Subcutaneous adipose tissue (tissue), 4 donors: Measurements from ENCODE around the gene H2AZ2. TPM values are rescaled to one million over a fixed set of nuclear protein-coding genes. Genes with fewer than 3 reads are reported as not detected.

Source experiments
- total RNA-seq, 4 donors: library from RNA; depleted of rRNA; stranded (reverse); fragments of >200 nt; gene quantifications; one replicate each; pipeline ENCODE4 v1.1.0, GENCODE V29; 2016
- TF ChIP-seq, protein P1 (sequence below): fragments of 450-650 bp; IDR thresholded peaks from one replicate; pipeline ENCODE4 v1.5.1; 2016; ENCODE audit warnings: low read depth, mild to moderate bottlenecking, control low read depth, antibody characterized with exemption, moderate library complexity

H2AZ2 gene
- total RNA-seq, 4 donors from 2014 or later, result 88.7 to 130 (median 96.4) TPM

GRCh38 chr7:44881066-44881600 is 33.2 kb upstream of the H2AZ2 start:
- TF ChIP-seq, protein P1, sequence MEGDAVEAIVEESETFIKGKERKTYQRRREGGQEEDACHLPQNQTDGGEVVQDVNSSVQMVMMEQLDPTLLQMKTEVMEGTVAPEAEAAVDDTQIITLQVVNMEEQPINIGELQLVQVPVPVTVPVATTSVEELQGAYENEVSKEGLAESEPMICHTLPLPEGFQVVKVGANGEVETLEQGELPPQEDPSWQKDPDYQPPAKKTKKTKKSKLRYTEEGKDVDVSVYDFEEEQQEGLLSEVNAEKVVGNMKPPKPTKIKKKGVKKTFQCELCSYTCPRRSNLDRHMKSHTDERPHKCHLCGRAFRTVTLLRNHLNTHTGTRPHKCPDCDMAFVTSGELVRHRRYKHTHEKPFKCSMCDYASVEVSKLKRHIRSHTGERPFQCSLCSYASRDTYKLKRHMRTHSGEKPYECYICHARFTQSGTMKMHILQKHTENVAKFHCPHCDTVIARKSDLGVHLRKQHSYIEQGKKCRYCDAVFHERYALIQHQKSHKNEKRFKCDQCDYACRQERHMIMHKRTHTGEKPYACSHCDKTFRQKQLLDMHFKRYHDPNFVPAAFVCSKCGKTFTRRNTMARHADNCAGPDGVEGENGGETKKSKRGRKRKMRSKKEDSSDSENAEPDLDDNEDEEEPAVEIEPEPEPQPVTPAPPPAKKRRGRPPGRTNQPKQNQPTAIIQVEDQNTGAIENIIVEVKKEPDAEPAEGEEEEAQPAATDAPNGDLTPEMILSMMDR, result no peak

DNA sequence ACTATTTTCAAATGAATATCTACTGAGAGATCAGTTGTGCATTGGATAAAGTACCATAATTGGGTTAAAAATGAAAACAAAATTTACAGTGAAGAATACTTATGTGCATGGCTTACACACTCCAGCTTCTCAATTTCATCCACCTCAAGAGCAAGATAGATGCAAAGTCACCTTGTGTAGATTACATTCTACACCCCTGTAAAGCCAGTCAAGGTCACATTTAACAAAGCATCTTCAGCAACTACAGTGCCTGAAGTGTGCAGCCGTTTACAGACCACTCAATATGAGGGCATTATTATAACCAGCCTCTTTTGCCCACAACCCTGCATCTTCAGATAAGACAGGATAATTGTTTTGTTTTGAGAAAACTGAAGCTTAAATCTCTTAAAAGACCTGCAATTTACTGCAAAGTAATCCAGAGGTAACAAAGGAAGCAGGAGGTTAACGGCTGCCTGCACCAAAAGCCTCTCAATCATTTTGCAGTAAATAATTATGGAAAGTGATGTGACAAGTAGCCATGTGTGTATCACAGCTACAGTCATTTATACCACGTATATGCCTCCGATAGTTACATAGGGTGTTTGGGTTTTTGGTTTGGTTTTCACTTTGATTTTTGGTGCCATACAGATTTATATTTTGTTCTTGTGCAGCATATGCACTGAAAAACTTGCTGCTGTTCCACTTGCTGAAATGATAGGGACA is 32.6 kb upstream of the H2AZ2 start:
- TF ChIP-seq, protein P1, result no peak

DNA sequence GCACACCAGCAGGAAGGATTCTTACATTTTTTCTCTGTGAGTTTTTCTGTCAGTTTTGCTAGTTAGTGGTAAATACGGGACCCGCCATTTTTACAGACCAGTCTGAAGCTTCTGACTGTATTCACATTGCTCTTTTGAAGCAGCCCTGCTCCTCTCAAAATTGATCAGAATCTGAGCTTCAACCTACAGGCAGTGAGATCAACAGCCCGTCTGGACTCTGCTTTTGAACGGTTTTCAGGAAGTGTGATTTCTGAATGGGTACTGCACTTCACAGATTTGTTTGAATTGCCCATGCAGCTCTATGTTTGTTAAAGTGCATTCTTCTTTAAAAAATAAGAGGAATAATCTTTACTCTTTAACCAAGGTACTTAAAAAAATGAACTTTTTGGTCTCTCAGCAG is 28.5 kb upstream of the H2AZ2 start:
- TF ChIP-seq, protein P1, result no peak

DNA sequence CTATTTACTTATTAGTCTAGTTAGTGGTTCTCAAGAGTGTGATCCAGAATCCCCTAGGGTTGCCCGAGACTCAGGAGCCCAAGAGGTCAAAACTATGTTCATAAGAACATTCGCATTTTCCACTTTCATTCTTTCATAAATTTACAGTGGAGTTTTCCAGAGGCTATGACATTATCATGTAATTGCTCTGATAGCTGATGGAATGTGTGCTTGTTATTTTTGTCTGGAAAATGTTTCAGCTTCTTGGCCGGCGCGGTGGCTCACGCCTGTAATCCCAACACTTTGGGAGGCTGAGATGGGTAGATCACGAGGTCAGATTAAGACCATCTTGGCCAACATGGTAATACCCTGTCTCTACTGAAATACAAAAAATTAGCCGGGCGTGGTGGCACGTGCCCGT is 27.4 kb upstream of the H2AZ2 start:
- TF ChIP-seq, protein P1, result no peak

DNA sequence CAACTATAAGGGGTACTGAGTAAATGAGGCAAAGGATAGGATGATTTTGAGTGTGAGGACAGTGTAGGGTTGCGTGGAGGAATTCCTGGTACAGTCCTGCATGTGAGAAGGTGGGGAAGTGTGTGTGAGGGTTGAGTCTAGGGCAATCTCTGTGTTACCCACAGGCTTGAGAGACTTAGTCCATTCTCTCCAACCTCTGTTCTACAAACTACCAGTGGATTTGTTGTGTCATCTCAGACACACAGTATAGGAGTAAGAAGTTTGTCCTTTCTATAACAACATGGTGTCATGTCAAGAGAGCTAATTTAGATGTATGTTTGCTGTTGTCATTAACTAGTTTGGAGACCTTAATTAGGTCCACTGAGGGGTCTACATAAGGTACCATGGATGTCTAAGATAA is 24.9 kb upstream of the H2AZ2 start:
- TF ChIP-seq, protein P1, result no peak

DNA sequence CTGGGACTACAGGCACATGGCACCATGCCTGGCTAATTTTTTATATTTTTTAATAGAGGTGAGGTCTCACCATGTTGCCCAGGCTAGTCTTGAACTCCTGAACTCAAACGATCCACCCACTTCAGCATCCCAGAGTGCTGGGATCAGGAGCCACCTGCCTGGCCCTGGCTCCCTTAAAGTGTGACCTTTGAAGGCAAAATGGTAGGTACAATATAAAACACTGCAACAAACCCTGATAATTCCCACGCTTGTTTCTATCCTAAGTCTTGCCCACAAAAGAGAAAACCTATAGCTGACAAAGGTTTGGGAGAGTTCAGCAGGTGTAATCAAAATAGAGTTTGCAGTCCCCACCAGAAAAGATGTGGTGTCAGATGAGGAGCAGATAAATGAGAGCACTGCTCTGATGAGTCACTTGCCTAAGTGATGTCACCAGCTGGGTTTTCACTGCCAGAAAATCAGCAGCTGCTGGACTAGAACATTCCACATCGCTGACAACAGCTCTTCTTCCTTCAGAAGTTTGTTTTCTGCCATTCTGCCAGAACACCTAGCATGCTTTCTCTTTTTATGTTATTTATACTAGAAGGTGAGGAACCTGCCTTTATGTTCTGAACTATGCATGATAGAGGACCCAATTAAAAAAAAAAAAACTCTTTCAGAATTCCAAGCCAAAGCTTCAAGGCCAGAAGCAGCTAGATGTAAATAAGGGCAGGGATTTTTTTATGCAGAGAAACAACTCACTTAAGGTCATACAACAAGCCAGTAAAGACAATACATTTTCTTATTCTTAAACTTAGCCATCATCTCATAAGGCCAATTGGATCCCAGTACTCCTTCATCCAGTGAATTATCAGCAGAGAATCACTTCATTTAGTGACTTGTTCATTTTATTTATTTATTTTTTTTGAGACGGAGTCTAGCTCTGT is 19.4 kb upstream of the H2AZ2 start:
- TF ChIP-seq, protein P1, result no peak

DNA sequence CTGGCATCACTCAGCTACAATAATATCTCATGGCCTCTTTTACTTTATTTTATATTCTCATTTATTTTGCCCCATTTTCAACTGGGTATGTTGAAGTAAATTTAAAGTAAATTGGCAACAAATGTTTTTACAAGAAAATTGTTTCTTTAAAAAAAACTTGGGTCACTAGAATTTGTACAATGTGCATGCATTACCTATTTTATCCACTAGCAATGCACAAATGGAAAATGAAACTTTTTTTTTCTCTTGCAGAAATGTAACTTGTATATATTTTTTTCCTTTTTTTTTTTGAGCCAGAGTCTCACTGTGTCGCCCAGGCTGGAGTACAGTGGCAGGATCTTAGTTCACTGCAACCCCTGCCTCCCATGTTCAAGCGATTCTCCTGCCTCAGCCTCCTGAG is 10.3 kb upstream of the H2AZ2 start:
- TF ChIP-seq, protein P1, result no peak
